Measurements from ENCODE around the gene PTGES3L. TPM values are rescaled to one million over a fixed set of nuclear protein-coding genes. Genes with fewer than 3 reads are reported as not detected.

The PTGES3L gene
- total and polyA plus RNA-seq, 7 donors = 2.1 to 13.6 (median 6.8) TPM

- TF ChIP-seq POLR2AphosphoS5 (IDR thresholded peaks at IDR 0.05) (no peak), EP300 (IDR thresholded peaks at IDR 0.05) (no peak)
- Histone ChIP-seq H3K9me3 (no peaks in the 10 kb centered on the region), H3K27ac (peak overlapping the region; percentile 79 to 86 (median 81)), H3K27me3 (no peaks in the 10 kb centered on the region), H3K4me1 (peaks cover 0 to 20% (median 11%) of the 10 kb centered on the region in 4 donors), H3K4me3 (peak overlapping the region in 2 of 4 donors; percentile 54 to 63), H3K36me3 (no peaks in the 10 kb centered on the region)
- DNase-seq = no peak
- WGBS, 2 donors = 53 to 70% methylated on average over 16 of the region's 16 CpGs
- intact Hi-C loops (cut with DNase I) = loop anchor here (5.0 kb wide), 2 partner anchors 56 to 101 kb away; partner anchors contain the start of gene BRCA1
Observed at GRCh38 chr17:43025766-43026537, 46.1 kb upstream of the PTGES3L start.

DNA sequence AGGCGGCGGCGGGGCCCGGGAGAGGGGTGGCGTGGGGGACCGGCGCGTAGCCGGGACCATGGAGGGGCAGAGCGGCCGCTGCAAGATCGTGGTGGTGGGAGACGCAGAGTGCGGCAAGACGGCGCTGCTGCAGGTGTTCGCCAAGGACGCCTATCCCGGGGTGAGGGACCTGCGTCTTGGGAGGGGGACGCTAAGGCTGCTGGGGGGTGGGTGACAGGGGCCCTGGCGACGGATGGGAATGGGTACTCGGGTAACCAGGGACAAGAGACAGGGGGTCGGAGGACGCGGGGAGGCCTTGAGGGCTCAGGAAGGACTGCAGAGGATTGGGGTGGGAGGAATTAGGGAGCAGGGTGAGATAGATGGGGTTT, 45.4 kb upstream of the PTGES3L start:
- H3K4me3 ChIP-seq = peak overlapping the region; percentile 37 to 63 (median 54)
- 6 to 9% methylated on average over 27 of the region's 27 CpGs for WGBS, 2 donors
- no peak for TF ChIP-seq POLR2A (IDR thresholded peaks at IDR 0.05)
- no peak for TF ChIP-seq POLR2AphosphoS5 (IDR thresholded peaks at IDR 0.05)
- no peak for TF ChIP-seq EP300 (IDR thresholded peaks at IDR 0.05)
- TF ChIP-seq CTCF (IDR thresholded peaks at IDR 0.05) = no peak
- peak overlapping the region; percentile 79 to 86 (median 81) for H3K27ac ChIP-seq
- H3K27me3 ChIP-seq = no peaks in the 10 kb centered on the region
- H3K9me3 ChIP-seq = no peaks in the 10 kb centered on the region
- intact Hi-C loops (cut with DNase I) = loop anchor here (5.0 kb wide), 2 partner anchors 57 to 102 kb away; partner anchors contain the start of gene BRCA1
- peaks cover 0 to 27% (median 17%) of the 10 kb centered on the region in 4 donors for H3K4me1 ChIP-seq
- DNase-seq = no peak
- no peaks in the 10 kb centered on the region for H3K36me3 ChIP-seq

DNA sequence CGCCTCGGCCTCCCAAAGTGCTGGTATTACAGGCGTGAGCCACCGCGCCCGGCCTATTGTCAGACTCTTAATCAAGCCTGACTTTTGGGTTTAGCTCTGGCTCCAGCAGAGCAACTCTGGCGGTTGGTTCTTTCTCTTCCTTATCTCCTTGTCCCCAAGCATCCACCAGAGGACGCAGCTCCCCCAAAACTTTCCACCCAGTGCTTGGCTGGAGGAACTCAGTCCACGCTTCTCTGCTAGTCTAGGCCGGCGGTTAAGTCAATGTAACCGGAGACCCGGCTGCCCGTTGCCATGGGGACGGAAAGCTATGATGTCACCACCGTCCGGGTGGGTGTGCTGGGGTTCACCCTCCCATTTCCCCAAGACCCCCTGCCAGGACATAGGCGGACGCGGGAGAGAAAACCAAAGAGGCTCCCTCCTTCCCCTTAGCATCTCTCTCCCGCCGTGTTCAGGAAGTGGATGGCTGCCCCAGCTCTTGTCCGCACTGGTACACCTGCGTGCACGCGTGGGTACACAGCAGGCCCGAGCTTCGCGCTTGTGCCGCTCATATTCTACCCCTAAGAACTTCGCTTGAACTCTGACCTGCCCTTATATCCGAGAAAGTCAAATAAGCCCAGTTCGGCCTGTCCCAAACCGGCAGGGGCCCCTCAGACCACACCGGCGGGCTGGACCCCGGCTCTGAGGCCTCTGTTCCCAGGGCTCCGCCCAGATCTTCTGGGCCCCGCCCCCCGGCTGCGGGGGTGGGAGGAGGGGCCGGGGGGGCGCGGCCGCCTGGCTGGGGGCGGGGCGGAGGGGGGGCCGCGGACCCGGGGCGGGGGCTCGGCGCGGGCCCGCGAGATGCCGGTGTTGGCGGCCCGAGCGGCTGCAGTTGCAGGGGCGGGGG, 44.8 kb upstream of the PTGES3L start, which contains the start of gene RND2:
Gene RND2 (plus strand): TSS at position 825 of the 883 bp plus-strand sequence. CDS start 117 bp downstream, outside the sequence.
- Histone ChIP-seq H3K4me1 (peaks cover 0 to 33% (median 23%) of the 10 kb centered on the region in 4 donors), H3K4me3 (peak within 1 kb of the TSS; percentile 37 to 63 (median 54)), H3K27ac (peak within 1 kb of the TSS; percentile 79 to 86 (median 81)), H3K27me3 (no peaks in the 10 kb centered on the region), H3K36me3 (no peaks in the 10 kb centered on the region), H3K9me3 (no peaks in the 10 kb centered on the region)
- intact Hi-C loops (cut with DNase I) = loop anchor here (1.0 to 5.0 kb wide), 5 partner anchors 58 to 293 kb away; partner anchors contain the start of genes BRCA1 and TMEM106A
- peak; percentile 97 for DNase-seq
- 1% methylated on average over 61 of the region's 61 CpGs for WGBS, 2 donors
- TF ChIP-seq POLR2AphosphoS5 (IDR thresholded peaks at IDR 0.05) (peak; percentile 50 to 63 (median 60)), POLR2A (IDR thresholded peaks at IDR 0.05) (peak in 1 of 2 donors; percentile 7), CTCF (IDR thresholded peaks at IDR 0.05) (peak; percentile 58 to 86 (median 76)), EP300 (IDR thresholded peaks at IDR 0.05) (no peak)

GRCh38 chr17:43021741-43022512, 42.0 kb upstream of the PTGES3L start, which contains the start of gene VAT1:
Gene VAT1 (minus strand): TSS chr17:43022385. CDS start chr17:43022322, 63 bp downstream.
- TF ChIP-seq EP300 (IDR thresholded peaks at IDR 0.05) (no peak), CTCF (IDR thresholded peaks at IDR 0.05) (no peak), POLR2A (IDR thresholded peaks at IDR 0.05) (peak in 1 of 2 donors; percentile 32), POLR2AphosphoS5 (IDR thresholded peaks at IDR 0.05) (peak; percentile 83 to 87 (median 84))
- Histone ChIP-seq H3K36me3 (peaks cover 0 to 14% (median 10%) of the 10 kb centered on the region in 4 donors), H3K4me3 (peak within 1 kb of the TSS; percentile 77 to 97 (median 83)), H3K9me3 (no peaks in the 10 kb centered on the region), H3K27ac (peak within 1 kb of the TSS; percentile 81 to 95 (median 90)), H3K4me1 (peaks cover 0 to 50% (median 36%) of the 10 kb centered on the region in 4 donors), H3K27me3 (no peaks in the 10 kb centered on the region)
- WGBS, 2 donors = 0 to 1% methylated on average over 80 of the region's 80 CpGs
- peak; percentile 91 for DNase-seq
- intact Hi-C loops (cut with DNase I) = loop anchor here (5.0 kb wide), 2 partner anchors 190 to 295 kb away; partner anchors contain the start of gene TMEM106A
